ENCODE measurements around the gene LRRC32. TPM values are rescaled to one million over a fixed set of nuclear protein-coding genes. Genes with fewer than 3 reads are reported as not detected.

The LRRC32 gene
- total RNA-seq, 4 donors from 2014 or later = 45.0 to 117 (median 73.4) TPM

GRCh38 chr11:76700177-76701100 lies 29.9 kb upstream of the LRRC32 start:
- Histone ChIP-seq H3K36me3 (no peaks in the 10 kb centered on the region), H3K4me3 (no peak overlapping the region), H3K4me1 (peaks cover 0 to 10% (median 0%) of the 10 kb centered on the region in 4 donors), H3K27me3 (no peaks in the 10 kb centered on the region), H3K9me3 (no peaks in the 10 kb centered on the region), H3K27ac (no peak overlapping the region)
- TF ChIP-seq EP300 (IDR thresholded peaks at IDR 0.05) (peak in 1 of 2 donors; percentile 11), POLR2A (IDR thresholded peaks at IDR 0.05) (no peak), CTCF (IDR thresholded peaks at IDR 0.05) (no peak)
- peak in 1 of 2 donors; percentile 24 for DNase-seq (ENCODE audit: low spot score in 2 of 2)
- 48 to 50% methylated on average over 16 of the region's 16 CpGs for WGBS, 2 donors

GRCh38 chr11:76699451-76700091 lies 29.0 kb upstream of the LRRC32 start:
- Histone ChIP-seq H3K27me3 (no peaks in the 10 kb centered on the region), H3K9me3 (no peaks in the 10 kb centered on the region), H3K36me3 (no peaks in the 10 kb centered on the region), H3K27ac (no peak overlapping the region), H3K4me3 (no peak overlapping the region), H3K4me1 (peaks cover 0 to 10% (median 0%) of the 10 kb centered on the region in 4 donors)
- no peak for DNase-seq (ENCODE audit: low spot score in 2 of 2)
- WGBS, 2 donors = 55 to 63% methylated on average over 3 of the region's 3 CpGs
- no peak for TF ChIP-seq POLR2A (IDR thresholded peaks at IDR 0.05)
- TF ChIP-seq CTCF (IDR thresholded peaks at IDR 0.05) = no peak
- no peak for TF ChIP-seq EP300 (IDR thresholded peaks at IDR 0.05)

GRCh38 chr11:76698321-76699043 lies 27.9 kb upstream of the LRRC32 start:
- no peak overlapping the region for H3K27ac ChIP-seq
- H3K36me3 ChIP-seq = no peaks in the 10 kb centered on the region
- H3K9me3 ChIP-seq = no peaks in the 10 kb centered on the region
- H3K4me3 ChIP-seq = no peak overlapping the region
- no peak for DNase-seq (ENCODE audit: low spot score in 2 of 2)
- peaks cover 0 to 10% (median 0%) of the 10 kb centered on the region in 4 donors for H3K4me1 ChIP-seq
- 70% methylated on average over 17 of the region's 17 CpGs for WGBS, 2 donors
- TF ChIP-seq POLR2A (IDR thresholded peaks at IDR 0.05) = no peak
- no peak for TF ChIP-seq CTCF (IDR thresholded peaks at IDR 0.05)
- no peak for TF ChIP-seq EP300 (IDR thresholded peaks at IDR 0.05)
- no peaks in the 10 kb centered on the region for H3K27me3 ChIP-seq

- H3K36me3 ChIP-seq = no peaks in the 10 kb centered on the region
- H3K4me3 ChIP-seq = no peak overlapping the region
- H3K9me3 ChIP-seq = no peaks in the 10 kb centered on the region
- peaks cover 0 to 10% (median 0%) of the 10 kb centered on the region in 4 donors for H3K4me1 ChIP-seq
- WGBS, 2 donors = 92 to 96% methylated on average over 10 to 12 of the region's 12 CpGs
- no peaks in the 10 kb centered on the region for H3K27me3 ChIP-seq
- TF ChIP-seq CTCF (IDR thresholded peaks at IDR 0.05) (no peak), POLR2A (IDR thresholded peaks at IDR 0.05) (no peak), EP300 (IDR thresholded peaks at IDR 0.05) (no peak)
- DNase-seq (ENCODE audit: low spot score in 2 of 2) = no peak
- no peak overlapping the region for H3K27ac ChIP-seq
Measured at GRCh38 chr11:76696756-76697155, 26.2 kb upstream of the LRRC32 start.
